Endodermal cell (in vitro differentiated cells): Measurements from ENCODE around the gene KCNA5. TPM values are rescaled to one million over a fixed set of nuclear protein-coding genes. Genes with fewer than 3 reads are reported as not detected.

Source experiments
- DNase-seq: peaks from one replicate; pipeline ENCODE4 v3.0.0-alpha.2; 2017
- H3K27ac ChIP-seq: 2 replicates; pipeline ENCODE4 v1.5.1; 2013; ENCODE audit warnings: mild to moderate bottlenecking, low read depth, low read length, moderate library complexity
- H3K27me3 ChIP-seq: 2 replicates; pipeline ENCODE4 v1.6.1; 2013; ENCODE audit warnings: mild to moderate bottlenecking, low read length, moderate library complexity; ENCODE audit not compliant: insufficient read depth, control insufficient read depth, poor library complexity, severe bottlenecking
- H3K36me3 ChIP-seq: 2 replicates; pipeline ENCODE4 v1.7.0; 2013; ENCODE audit warnings: mild to moderate bottlenecking, low read length, moderate library complexity; ENCODE audit not compliant: control insufficient read depth, insufficient read depth
- H3K4me1 ChIP-seq: one replicate; pipeline ENCODE4 v1.7.0; 2013; ENCODE audit warnings: low read length; ENCODE audit not compliant: control insufficient read depth, insufficient read depth
- H3K4me3 ChIP-seq: 2 replicates; pipeline ENCODE4 v1.5.1; 2013; ENCODE audit warnings: mild to moderate bottlenecking, low read length, moderate library complexity
- H3K9ac ChIP-seq: 2 replicates; pipeline ENCODE4 v1.6.1; 2013; ENCODE audit warnings: mild to moderate bottlenecking, low read length, moderate library complexity; ENCODE audit not compliant: poor library complexity, severe bottlenecking; ENCODE audit errors: extremely low read depth
- H3K9me3 ChIP-seq: 2 replicates; pipeline ENCODE4 v1.6.1; 2013; ENCODE audit warnings: mild to moderate bottlenecking, low read length, moderate library complexity; ENCODE audit not compliant: control insufficient read depth
- H3K27ac Mint-ChIP-seq: 2 replicates; pipeline ENCODE4 v1.8.0; 2020; ENCODE audit warnings: mixed read lengths
- H3K27me3 Mint-ChIP-seq: 2 replicates; pipeline ENCODE4 v1.8.0; 2021; ENCODE audit warnings: mild to moderate bottlenecking, mixed read lengths; ENCODE audit not compliant: insufficient read depth
- H3K36me3 Mint-ChIP-seq: 2 replicates; pipeline ENCODE4 v1.8.0; 2020; ENCODE audit warnings: low read depth, mixed read lengths
- H3K4me1 Mint-ChIP-seq: 2 replicates; pipeline ENCODE4 v1.8.0; 2020; ENCODE audit warnings: mixed read lengths
- H3K4me3 Mint-ChIP-seq: 2 replicates; pipeline ENCODE4 v1.8.0; 2020; ENCODE audit warnings: mild to moderate bottlenecking, moderate library complexity, mixed read lengths
- H3K9me3 Mint-ChIP-seq: 2 replicates; pipeline ENCODE4 v1.8.0; 2020; ENCODE audit warnings: mild to moderate bottlenecking, mixed read lengths
- WGBS, 2 experiments: methylation state at CpG; one replicate each; pipeline versions ENCODE4 v1.1.5 to v1.1.7; 2013; ENCODE audit warnings: missing lambda C conversion rate in 2 of 2, mixed read lengths in 1 of 2; ENCODE audit not compliant: insufficient coverage in 1 of 2, insufficient read length in 1 of 2; 5-methylcytosine and 5-hydroxymethylcytosine counted together
- total RNA-seq, 2 donors: library from RNA; stranded (reverse); fragmentation: NEBNext Ultra II Directional in 1 of 2; extraction: Animal tissue kit (Norgen Biotek cat#: 25700) in 1 of 2; gene quantifications; 2 replicates in 1 of 2; 3 replicates in 1 of 2; pipeline ENCODE4 v1.2.1, GENCODE V29; 2021
- TF ChIP-seq, protein P1 (sequence below): fragments of 200-600 bp; sonication (generic); conservative IDR thresholded peaks from 2 replicates; pipeline ENCODE4 v1.5.0; 2021; ENCODE audit warnings: antibody characterized with exemption, mild to moderate bottlenecking

KCNA5 gene
- total RNA-seq, 2 donors from 2014 or later, result not detected

DNA sequence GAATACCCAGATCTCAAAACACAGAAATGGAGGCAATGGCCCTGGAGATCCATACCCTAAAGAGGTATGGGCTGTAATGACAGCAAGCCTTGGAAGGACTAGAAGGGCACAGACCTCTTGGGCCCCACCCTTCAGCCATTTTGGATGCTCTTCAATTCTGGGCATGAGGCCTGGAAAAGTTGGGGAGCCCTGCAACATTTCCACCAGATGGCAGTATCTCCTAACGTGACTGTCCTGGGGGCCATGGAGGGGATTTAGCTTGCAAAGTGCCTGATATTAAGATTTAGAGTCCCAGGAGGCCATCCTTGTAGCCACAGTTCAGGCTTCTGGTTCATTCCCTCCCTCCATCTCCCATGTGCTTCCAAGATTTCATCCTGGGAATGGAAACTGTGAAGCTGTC lies 30.2 kb downstream of the KCNA5 start:
- H3K27me3 ChIP-seq, result peaks cover 7% of the 10 kb centered on the region

DNA sequence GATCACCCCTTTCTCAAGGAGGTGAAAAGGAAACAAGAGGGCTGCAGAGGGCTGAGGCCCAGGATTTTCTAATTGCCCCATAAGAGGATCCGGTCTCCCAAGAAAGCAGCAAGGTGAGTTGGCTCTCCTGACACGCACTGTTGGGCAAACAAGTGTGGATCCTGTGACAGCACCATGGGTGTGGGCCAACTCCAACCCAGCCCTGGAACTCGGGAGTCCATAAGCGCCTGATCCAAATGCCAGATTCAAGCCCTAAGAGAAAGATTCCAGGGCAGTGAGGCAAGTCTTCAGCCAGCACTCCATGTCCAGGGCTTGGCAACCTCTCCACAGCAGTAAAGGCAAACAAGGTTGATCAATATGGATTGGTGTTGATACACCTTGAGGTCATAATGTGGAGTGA lies 33.1 kb downstream of the KCNA5 start:
- no peak for DNase-seq
- no peak overlapping the region for H3K4me3 Mint-ChIP-seq
- H3K27me3 Mint-ChIP-seq, result peaks cover 23% of the 10 kb centered on the region
- 97 to 100% methylated on average over 2 to 4 of the region's 4 CpGs for WGBS, 2 experiments
- no peaks in the 10 kb centered on the region for H3K36me3 Mint-ChIP-seq
- Histone ChIP-seq H3K4me1 (peaks cover 5% of the 10 kb centered on the region), H3K9me3 (no peaks in the 10 kb centered on the region), H3K27me3 (peaks cover 7% of the 10 kb centered on the region), H3K36me3 (no peaks in the 10 kb centered on the region), H3K9ac (no peak overlapping the region), H3K4me3 (no peak overlapping the region), H3K27ac (no peak overlapping the region)
- TF ChIP-seq, protein P1, sequence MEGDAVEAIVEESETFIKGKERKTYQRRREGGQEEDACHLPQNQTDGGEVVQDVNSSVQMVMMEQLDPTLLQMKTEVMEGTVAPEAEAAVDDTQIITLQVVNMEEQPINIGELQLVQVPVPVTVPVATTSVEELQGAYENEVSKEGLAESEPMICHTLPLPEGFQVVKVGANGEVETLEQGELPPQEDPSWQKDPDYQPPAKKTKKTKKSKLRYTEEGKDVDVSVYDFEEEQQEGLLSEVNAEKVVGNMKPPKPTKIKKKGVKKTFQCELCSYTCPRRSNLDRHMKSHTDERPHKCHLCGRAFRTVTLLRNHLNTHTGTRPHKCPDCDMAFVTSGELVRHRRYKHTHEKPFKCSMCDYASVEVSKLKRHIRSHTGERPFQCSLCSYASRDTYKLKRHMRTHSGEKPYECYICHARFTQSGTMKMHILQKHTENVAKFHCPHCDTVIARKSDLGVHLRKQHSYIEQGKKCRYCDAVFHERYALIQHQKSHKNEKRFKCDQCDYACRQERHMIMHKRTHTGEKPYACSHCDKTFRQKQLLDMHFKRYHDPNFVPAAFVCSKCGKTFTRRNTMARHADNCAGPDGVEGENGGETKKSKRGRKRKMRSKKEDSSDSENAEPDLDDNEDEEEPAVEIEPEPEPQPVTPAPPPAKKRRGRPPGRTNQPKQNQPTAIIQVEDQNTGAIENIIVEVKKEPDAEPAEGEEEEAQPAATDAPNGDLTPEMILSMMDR, result no peak
- H3K4me1 Mint-ChIP-seq, result peaks cover 9% of the 10 kb centered on the region
- no peak overlapping the region for H3K27ac Mint-ChIP-seq
- no peaks in the 10 kb centered on the region for H3K9me3 Mint-ChIP-seq

More for the DNA sequence above, 30.2 kb downstream of the KCNA5 start:
- Mint-ChIP-seq H3K4me3 (no peak overlapping the region), H3K27me3 (peaks cover 17% of the 10 kb centered on the region), H3K9me3 (no peaks in the 10 kb centered on the region), H3K36me3 (no peaks in the 10 kb centered on the region), H3K4me1 (peaks cover 36% of the 10 kb centered on the region), H3K27ac (no peak overlapping the region)
- WGBS, 2 experiments, result 100% methylated on average over 1 of the region's 1 CpG; no CpG with 5 or more reads in 1 of the 2 experiments
- Histone ChIP-seq H3K4me1 (peaks cover 18% of the 10 kb centered on the region), H3K9me3 (no peaks in the 10 kb centered on the region), H3K4me3 (no peak overlapping the region), H3K27ac (no peak overlapping the region), H3K36me3 (no peaks in the 10 kb centered on the region), H3K9ac (no peak overlapping the region)
- TF ChIP-seq, protein P1, result peak; percentile 82
- peak; percentile 80 for DNase-seq

DNA sequence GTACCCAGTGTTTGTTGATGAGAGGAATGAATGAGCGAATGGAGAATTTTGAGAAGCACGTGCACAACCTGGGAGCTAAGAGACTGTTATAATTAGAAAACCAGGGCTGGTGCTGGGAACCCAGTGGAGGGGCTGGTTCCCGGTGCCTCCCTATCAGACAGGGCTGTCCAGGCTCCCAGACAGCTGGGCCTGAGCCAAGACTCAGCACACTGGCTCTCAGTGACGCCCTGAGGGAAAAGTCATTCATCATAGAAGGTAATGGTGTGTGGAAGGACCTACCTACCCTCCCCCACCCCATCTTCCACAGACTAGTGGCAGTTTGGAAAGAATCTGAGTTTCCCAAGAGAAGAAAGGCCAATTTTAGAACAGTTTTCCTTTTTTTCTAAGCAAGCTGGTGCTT lies 34.7 kb downstream of the KCNA5 start:
- Mint-ChIP-seq H3K36me3 (no peaks in the 10 kb centered on the region), H3K27me3 (peaks cover 19% of the 10 kb centered on the region), H3K4me3 (no peak overlapping the region), H3K4me1 (peaks cover 4% of the 10 kb centered on the region), H3K27ac (no peak overlapping the region), H3K9me3 (no peaks in the 10 kb centered on the region)
- no peak for DNase-seq
- 83 to 84% methylated on average over 2 to 3 of the region's 4 CpGs for WGBS, 2 experiments
- no peaks in the 10 kb centered on the region for H3K36me3 ChIP-seq
- TF ChIP-seq, protein P1, result no peak
- peaks cover 5% of the 10 kb centered on the region for H3K4me1 ChIP-seq
- peaks cover 7% of the 10 kb centered on the region for H3K27me3 ChIP-seq
- no peaks in the 10 kb centered on the region for H3K9me3 ChIP-seq
- peak overlapping the region; percentile 21 for H3K27ac ChIP-seq
- H3K9ac ChIP-seq, result no peak overlapping the region
- H3K4me3 ChIP-seq, result no peak overlapping the region
